ENCODE results near the gene ACACB.

Gene ACACB

DNA sequence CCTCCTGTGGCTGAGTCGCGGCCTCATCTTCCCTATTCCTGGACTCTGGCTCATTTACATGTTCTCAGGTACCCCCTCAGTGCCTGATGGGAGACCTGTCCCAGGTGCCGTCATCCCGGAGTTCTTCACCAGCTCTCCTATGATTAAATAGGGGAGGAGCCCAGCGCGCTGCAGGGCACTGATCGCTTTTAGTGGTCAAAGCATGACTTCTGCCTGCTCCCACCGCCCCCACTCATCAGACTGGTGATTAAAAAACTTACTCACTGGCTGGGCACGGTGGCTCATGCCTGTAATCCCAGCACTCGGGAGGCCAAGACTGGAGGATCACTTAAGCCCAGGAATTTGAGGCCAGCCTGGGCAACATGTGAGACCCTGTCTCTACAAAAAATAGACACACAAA, 106.8 kb downstream of the ACACB start:
- DNase-seq, result no peak
- Mint-ChIP-seq H3K4me1 (no peaks in the 10 kb centered on the region), H3K27me3 (ENCODE audit: low read depth, poor library complexity) (peaks cover 3% of the 10 kb centered on the region), H3K36me3 (ENCODE audit: low read depth) (peaks cover 11% of the 10 kb centered on the region), H3K9me3 (no peaks in the 10 kb centered on the region), H3K27ac (no peak overlapping the region), H3K4me3 (no peak overlapping the region)
- TF ChIP-seq CTCF (IDR thresholded peaks at IDR 0.05), result no peak

DNA sequence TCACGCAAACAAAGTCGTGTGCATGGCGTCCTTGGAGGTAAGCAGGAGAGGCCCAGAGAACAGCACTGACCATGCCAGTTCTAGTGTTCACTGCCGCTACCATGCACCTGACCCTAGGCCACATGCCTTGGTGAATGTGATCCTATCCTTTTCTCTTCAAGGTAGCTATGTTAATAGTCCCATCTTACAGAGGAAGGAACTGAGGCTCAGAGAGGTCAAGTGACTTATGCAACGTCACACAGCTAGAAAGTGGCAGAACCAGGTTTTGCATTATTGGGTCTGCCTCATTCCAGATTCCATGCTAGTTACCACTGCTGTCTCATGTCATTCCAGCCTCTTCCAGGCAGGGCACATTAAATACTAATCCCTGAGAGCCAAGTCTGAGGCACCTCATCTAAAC, 107.5 kb downstream of the ACACB start:
- no peak for DNase-seq
- Mint-ChIP-seq H3K27me3 (ENCODE audit: low read depth, poor library complexity) (peaks cover 3% of the 10 kb centered on the region), H3K36me3 (ENCODE audit: low read depth) (peaks cover 11% of the 10 kb centered on the region), H3K27ac (no peak overlapping the region), H3K4me3 (no peak overlapping the region), H3K4me1 (no peaks in the 10 kb centered on the region), H3K9me3 (no peaks in the 10 kb centered on the region)
- TF ChIP-seq CTCF (IDR thresholded peaks at IDR 0.05), result no peak

DNA sequence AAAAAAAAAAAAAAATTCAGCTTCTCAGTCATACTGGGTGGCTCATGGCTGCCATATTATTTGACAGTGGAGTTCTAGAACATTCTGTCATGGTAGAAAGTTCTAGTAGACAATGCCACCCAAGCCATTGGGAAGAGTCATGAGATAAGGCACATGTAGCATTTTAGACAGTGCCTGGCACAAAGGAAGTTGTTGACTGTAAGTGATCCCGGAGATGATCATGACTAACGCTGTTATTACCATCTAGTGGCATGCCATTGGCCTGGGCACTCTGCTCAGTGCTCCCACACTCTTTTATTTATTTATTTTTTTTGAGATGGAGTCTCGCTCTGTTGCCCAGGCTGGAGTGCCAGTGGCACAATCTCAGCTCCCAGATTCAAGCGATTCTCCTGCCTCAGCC, 112.3 kb downstream of the ACACB start:
- Mint-ChIP-seq H3K9me3 (no peaks in the 10 kb centered on the region), H3K27me3 (ENCODE audit: low read depth, poor library complexity) (peaks cover 2% of the 10 kb centered on the region), H3K36me3 (ENCODE audit: low read depth) (peaks cover 5% of the 10 kb centered on the region), H3K4me1 (no peaks in the 10 kb centered on the region), H3K4me3 (no peak overlapping the region), H3K27ac (no peak overlapping the region)
- TF ChIP-seq CTCF (IDR thresholded peaks at IDR 0.05), result no peak
- no peak for DNase-seq

GRCh38 chr12:109230193-109230592, 113.8 kb downstream of the ACACB start:
- no peaks in the 10 kb centered on the region for H3K36me3 Mint-ChIP-seq (ENCODE audit: low read depth)
- no peak for TF ChIP-seq CTCF (IDR thresholded peaks at IDR 0.05)
- no peaks in the 10 kb centered on the region for H3K9me3 Mint-ChIP-seq
- DNase-seq, result no peak
- H3K4me1 Mint-ChIP-seq, result no peaks in the 10 kb centered on the region
- H3K27ac Mint-ChIP-seq, result no peak overlapping the region
- no peak overlapping the region for H3K4me3 Mint-ChIP-seq
- no peaks in the 10 kb centered on the region for H3K27me3 Mint-ChIP-seq (ENCODE audit: low read depth, poor library complexity)

GRCh38 chr12:109232731-109233130, 116.3 kb downstream of the ACACB start:
- H3K9me3 Mint-ChIP-seq, result no peaks in the 10 kb centered on the region
- TF ChIP-seq CTCF (IDR thresholded peaks at IDR 0.05), result no peak
- H3K4me3 Mint-ChIP-seq, result no peak overlapping the region
- peaks cover 3% of the 10 kb centered on the region for H3K27me3 Mint-ChIP-seq (ENCODE audit: low read depth, poor library complexity)
- no peak overlapping the region for H3K27ac Mint-ChIP-seq
- H3K36me3 Mint-ChIP-seq (ENCODE audit: low read depth), result peaks cover 7% of the 10 kb centered on the region
- DNase-seq, result no peak
- H3K4me1 Mint-ChIP-seq, result no peaks in the 10 kb centered on the region

GRCh38 chr12:109234012-109234411, 117.6 kb downstream of the ACACB start:
- no peak for DNase-seq
- no peak overlapping the region for H3K27ac Mint-ChIP-seq
- TF ChIP-seq CTCF (IDR thresholded peaks at IDR 0.05), result no peak
- H3K9me3 Mint-ChIP-seq, result no peaks in the 10 kb centered on the region
- H3K36me3 Mint-ChIP-seq (ENCODE audit: low read depth), result peaks cover 11% of the 10 kb centered on the region
- H3K27me3 Mint-ChIP-seq (ENCODE audit: low read depth, poor library complexity), result peaks cover 3% of the 10 kb centered on the region
- no peaks in the 10 kb centered on the region for H3K4me1 Mint-ChIP-seq
- no peak overlapping the region for H3K4me3 Mint-ChIP-seq
